GM19395 (cell line): ENCODE data around the gene MYL12A.

ENCODE experiments used
- ATAC-seq: cut with Tn5 transposase; IDR thresholded peaks from one replicate; pipeline ENCODE4 v1.9.1; 2021; ENCODE audit warnings: mild to moderate bottlenecking, moderate library complexity; ENCODE audit not compliant: unreplicated experiment

MYL12A gene

DNA sequence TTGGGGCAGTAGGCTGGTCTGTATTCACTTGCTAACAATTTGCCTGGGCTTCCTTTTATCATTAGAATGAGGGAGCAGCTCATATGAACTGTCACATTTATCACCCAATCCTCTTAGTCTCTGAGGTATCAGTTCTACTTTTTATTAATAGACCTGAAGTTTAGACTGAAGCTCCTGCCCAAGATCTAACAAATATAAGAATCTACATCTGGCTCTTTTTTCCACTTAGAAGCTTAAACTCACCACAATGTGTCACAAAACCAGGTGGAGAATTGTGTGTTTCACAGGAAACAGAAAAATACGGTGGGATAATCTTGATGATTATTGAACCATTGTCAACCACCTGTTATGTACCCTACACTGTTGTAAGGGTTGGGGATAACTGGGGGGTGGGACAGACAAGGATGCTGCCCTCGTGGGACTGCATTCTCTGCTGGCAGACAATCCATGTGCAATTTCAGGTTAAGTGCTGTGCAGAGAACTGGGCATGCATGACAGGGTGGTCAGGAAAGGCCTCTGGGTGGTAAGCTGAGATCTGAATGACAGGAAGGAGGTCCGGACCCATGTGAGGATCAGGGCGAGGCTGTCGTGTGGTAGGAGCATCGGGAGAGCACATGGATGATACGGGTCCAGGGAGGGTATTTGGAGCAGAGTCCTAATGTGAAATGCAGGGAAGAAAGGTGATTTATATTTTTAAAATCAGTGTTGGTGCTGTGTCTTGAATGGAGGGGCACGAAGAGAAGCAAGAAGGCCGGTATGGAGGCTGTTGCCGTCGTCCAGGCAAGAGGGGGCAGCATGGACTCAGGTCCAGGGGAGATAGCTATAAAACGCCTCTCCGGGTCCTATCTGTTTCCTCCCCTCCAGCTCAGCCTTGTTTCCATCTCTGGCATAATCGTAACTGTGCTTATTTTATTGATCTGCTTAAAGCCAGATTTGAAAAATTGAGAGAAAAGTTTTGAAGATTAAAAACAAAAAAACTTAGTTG lies 31.9 kb downstream of the MYL12A start:
- peak; percentile 75 for ATAC-seq

DNA sequence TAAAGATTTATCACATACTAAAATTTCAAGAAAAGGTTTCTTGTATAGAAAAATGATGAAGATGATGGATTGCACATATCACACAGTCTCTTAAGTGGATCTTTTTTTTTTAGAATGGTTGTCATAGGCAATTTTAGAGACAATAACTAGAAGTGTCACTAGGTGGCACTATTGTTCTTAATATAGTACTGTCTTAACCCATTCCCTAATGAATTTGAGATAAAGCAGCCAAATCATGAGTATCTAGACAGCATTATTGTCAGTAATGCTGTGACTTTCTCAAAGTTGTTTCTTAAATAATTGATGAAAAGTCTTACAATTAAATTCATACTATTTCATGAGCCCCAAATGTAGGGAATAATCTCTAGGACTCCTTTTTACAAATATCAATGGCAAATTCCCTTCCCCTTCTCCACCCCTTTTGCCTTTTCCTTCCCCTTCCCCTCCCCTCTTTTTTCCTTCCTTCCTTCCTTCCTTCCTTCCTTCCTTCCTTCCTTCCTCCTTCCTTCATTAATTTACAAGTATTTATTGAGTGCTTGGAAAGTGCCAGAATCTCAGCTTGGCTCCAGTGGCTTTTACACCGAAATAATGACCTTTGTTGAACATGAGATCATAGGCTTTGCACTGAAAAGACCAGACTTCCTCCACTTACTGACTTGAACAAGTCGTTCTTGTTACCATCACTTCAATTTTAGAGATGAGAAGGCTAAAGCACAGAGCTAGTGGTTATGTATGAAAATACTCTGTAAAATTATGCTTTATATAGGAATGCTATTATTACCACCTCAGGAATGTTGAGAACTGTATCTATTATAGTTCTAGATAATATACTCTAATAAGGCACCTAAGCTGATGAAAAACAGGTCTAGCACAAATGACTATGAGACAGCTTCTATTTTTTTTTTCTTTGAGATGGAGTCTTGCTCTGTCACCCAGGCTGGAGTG lies 34.1 kb downstream of the MYL12A start:
- ATAC-seq, result no peak

- no peak for ATAC-seq
Measured at GRCh38 chr18:3283253-3283863, 35.8 kb downstream of the MYL12A start.

GRCh38 chr18:3283908-3284307 lies 36.3 kb downstream of the MYL12A start:
- no peak for ATAC-seq

DNA sequence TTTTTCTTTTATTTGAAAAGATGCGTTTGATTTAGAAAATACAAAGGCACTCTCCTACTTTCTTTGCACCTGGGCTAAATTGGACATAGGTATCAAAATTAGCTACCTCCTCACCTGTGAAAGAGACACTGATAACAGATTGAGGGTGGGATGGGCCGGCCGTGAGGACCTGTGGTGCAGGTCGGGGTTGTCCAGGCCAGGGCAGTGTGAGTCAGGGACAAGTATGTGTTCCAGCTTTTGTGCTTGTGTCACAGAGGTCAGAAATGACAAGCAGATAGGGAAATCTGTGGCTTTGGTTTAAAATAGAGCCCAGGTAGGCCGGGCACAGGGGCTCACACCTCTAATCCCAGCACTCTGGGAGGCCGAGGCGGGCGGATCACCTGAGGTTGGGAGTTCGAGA lies 36.9 kb downstream of the MYL12A start:
- no peak for ATAC-seq

DNA sequence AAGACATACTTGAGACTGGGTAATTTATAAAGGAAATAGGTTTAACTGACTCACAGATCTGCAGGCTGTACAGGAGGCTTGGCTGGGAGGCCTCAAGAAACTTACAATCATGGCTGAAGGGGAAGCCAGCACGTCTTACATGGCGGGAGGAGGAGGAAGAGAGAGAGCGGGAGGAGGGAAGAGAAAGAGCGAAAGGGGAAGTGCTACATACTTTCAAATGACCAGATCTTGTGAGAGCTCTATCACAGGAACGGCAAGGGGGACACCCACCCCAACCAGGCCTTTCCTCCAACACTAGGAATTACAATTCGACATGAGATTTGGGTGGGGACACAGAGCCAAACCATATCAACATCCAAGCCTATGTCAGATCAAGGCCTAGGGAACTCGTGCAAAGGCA lies 38.6 kb downstream of the MYL12A start:
- no peak for ATAC-seq

DNA sequence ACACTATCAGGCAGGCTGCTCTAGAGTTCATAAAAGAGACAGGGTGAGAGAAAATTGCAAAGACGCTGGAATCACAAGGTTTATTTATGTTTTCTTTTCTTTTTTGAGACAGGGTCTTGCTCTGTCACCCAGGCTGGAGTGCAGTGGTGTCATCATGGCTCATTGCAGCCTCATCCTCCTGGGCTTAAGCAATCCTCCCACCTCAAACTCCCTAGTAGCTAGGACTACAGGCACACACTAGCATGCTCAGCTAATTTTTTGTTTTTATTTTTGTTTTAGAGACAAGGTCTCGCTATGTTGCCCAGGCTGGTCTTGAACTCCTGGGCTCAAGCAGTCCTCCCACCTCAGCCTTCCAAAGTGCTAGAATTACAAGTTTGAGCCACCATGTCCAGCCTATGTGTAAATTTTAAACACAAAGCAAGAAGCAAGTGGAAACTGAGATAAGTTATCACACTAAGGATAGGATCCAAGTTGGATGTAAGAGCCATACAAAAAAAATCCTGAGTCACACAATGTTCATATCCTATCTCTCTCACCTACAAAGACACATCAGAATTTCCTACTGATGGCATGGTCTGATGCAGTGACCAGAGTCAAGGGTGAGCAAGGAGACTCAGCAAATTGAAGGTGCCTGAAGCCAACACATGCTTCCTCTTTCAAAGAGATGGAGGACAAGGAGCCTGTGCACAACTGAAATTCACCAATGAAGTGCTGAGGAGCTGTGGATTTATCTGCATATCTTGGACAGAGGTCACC lies 45.8 kb downstream of the MYL12A start:
- ATAC-seq, result no peak

DNA sequence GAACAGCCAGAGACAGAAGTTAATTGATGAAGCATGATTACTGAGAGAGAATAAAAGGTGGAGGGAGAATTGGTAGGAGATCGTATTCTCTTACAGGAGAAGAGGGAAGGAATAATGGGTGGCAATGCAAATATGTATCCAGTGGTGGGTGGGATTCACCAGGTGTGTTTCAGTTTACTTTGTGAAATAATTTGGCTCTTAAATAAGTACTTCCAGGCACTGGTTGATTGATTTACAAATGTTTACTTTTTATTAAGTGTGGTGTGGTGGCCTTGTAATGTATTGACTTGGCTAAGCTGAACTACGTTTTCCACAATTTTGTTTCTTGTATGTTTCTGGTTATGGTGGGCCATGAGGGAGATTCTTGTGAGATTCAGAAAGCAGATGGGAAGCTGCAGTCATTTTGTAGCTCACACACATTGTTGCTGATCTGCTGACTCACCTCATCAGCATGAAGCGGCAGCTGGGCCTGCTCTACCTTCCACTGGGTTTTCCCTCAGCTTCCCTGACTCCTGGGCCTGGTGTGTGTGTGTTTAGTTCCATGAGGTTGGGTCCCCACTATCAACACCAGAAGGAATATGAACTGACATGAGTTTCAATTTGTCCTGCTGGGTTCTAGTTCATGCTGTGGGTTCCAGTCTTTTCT lies 47.0 kb downstream of the MYL12A start:
- ATAC-seq, result no peak

- ATAC-seq, result peak; percentile 99
Measured at GRCh38 chr18:3297025-3297984, 49.7 kb downstream of the MYL12A start.

DNA sequence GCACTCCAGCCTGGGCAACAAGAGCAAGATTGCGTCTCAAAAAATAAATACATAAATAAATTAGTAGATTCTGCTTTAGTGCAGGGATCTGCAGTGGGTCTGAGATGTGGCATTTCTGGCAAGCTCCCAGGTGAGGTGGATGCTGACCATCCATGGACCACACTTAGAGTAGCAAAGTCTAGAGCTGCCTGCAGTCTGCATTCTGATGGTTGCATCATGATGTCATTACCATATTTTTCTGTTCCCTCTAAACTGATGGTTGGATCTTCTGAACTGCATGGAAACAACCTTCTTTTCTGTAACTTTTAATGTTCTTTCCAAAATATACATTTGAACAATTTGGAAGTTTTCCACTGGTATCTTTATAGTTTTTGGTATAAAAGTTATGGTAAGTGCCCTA lies 57.2 kb downstream of the MYL12A start:
- ATAC-seq, result no peak

- ATAC-seq, result no peak
Measured at GRCh38 chr18:3305354-3305762, 57.8 kb downstream of the MYL12A start.
